ENCODE data around the gene SERPINA3.

Gene SERPINA3

DNA sequence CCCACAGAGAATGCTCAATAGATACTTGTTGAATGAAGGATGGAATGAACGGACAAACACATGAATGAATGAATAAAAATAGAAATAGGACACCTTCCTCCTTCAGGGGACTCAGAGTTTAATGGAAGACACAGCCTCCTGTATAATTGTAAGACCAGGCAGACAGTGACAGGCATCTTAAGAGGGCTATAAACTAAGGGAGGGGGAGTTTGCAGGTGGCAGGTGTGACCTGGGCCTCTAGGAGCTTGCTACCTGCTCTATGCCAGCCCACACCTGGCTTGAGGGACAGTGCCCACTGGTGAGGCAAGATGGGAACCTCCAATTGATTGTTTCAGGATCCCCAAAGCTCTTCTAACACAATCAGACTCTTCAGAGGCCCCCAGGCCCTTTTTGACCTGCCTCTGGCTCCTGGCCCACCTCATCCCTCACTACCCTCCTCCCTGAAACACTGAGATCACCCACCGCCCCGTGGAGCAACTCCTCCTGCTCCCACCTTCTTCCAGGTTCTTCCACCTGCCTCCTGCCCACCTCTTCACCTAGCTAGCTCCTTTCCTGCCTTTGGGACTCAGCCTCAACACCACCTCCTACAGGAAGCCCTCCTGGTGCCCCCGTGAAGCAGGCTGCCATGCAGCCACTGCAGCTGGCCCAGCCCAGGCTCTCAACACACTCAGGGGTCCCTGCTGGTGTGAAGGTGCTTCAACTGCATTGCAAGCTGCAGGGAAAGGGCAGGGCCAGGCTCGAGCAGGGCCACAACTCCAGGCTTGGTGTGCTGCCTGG is 9.4 kb downstream of the SERPINA3 start:
- no peak for DNase-seq (ENCODE audit: low spot score)

GRCh38 chr14:94622653-94623421 is 10.6 kb downstream of the SERPINA3 start:
- no peak for TF ChIP-seq CTCF (IDR thresholded peaks at IDR 0.05; ENCODE audit: extremely low read depth, missing control alignments)
- no peak for DNase-seq (ENCODE audit: low spot score)

More for the DNA sequence above, 9.4 kb downstream of the SERPINA3 start:
- no peak for TF ChIP-seq CTCF (IDR thresholded peaks at IDR 0.05; ENCODE audit: extremely low read depth, missing control alignments)

DNA sequence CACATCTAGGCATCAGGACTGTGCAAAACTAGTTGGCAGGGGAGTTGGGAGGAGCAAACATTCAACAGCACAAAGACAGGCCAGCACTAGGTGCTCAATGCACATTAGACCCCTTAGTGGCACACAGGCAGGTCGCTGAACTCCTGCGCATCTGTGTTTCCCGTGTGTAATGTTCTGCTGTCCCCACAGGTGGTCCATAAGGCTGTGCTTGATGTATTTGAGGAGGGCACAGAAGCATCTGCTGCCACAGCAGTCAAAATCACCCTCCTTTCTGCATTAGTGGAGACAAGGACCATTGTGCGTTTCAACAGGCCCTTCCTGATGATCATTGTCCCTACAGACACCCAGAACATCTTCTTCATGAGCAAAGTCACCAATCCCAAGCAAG is 11.2 kb downstream of the SERPINA3 start:
- DNase-seq (ENCODE audit: low spot score) = no peak
- TF ChIP-seq CTCF (IDR thresholded peaks at IDR 0.05; ENCODE audit: extremely low read depth, missing control alignments) = no peak

- no peak for DNase-seq (ENCODE audit: low spot score)
- TF ChIP-seq CTCF (IDR thresholded peaks at IDR 0.05; ENCODE audit: extremely low read depth, missing control alignments) = no peak
These were observed 11.8 kb downstream of the SERPINA3 start for GRCh38 chr14:94623856-94624499.

- no peak for TF ChIP-seq CTCF (IDR thresholded peaks at IDR 0.05; ENCODE audit: extremely low read depth, missing control alignments)
- DNase-seq (ENCODE audit: low spot score) = no peak
These were observed 12.6 kb downstream of the SERPINA3 start for GRCh38 chr14:94624537-94625352.

DNA sequence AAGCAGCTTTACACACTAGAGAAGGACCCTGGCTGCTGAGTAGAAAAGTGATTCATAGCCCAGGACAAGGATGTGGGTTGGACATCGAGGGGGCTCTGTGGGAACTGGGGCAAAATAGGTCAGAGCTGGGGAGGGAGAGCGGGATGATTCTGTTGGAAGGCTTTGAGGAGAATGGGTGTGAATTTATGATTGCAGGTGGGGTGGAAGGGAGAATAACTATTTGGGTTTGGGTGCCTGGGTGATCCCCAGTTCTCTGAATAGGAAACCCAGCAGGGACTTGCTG is 13.1 kb downstream of the SERPINA3 start:
- no peak for TF ChIP-seq CTCF (IDR thresholded peaks at IDR 0.05; ENCODE audit: extremely low read depth, missing control alignments)
- no peak for DNase-seq (ENCODE audit: low spot score)
